ENCODE results near the gene STEAP4.

STEAP4 gene

GRCh38 chr7:88324699-88325098 is 18.0 kb upstream of the STEAP4 start:
- H3K27ac ChIP-seq: no peak overlapping the region
- no peak for TF ChIP-seq CTCF (conservative IDR thresholded peaks at IDR 0.05)

GRCh38 chr7:88322151-88322550 is 15.5 kb upstream of the STEAP4 start:
- H3K27ac ChIP-seq: peak overlapping the region; percentile 37
- TF ChIP-seq CTCF (conservative IDR thresholded peaks at IDR 0.05): no peak

- peak overlapping the region; percentile 37 for H3K27ac ChIP-seq
- TF ChIP-seq CTCF (conservative IDR thresholded peaks at IDR 0.05): no peak
These were observed 15.0 kb upstream of the STEAP4 start for GRCh38 chr7:88321694-88322093.

- no peak overlapping the region for H3K27ac ChIP-seq
- TF ChIP-seq CTCF (conservative IDR thresholded peaks at IDR 0.05): no peak
These were observed 11.5 kb upstream of the STEAP4 start for GRCh38 chr7:88318196-88318595.

- no peak overlapping the region for H3K27ac ChIP-seq
- no peak for TF ChIP-seq CTCF (conservative IDR thresholded peaks at IDR 0.05)
These were observed 10.7 kb upstream of the STEAP4 start for GRCh38 chr7:88317422-88317821.

- no peak overlapping the region for H3K27ac ChIP-seq
- no peak for TF ChIP-seq CTCF (conservative IDR thresholded peaks at IDR 0.05)
These were observed 9.8 kb upstream of the STEAP4 start for GRCh38 chr7:88316456-88316855.

- no peak overlapping the region for H3K27ac ChIP-seq
- no peak for TF ChIP-seq CTCF (conservative IDR thresholded peaks at IDR 0.05)
These were observed 8.8 kb upstream of the STEAP4 start for GRCh38 chr7:88315522-88315921.

GRCh38 chr7:88314061-88314491 is 7.4 kb upstream of the STEAP4 start:
- H3K27ac ChIP-seq: no peak overlapping the region
- no peak for TF ChIP-seq CTCF (conservative IDR thresholded peaks at IDR 0.05)

Measured in VCaP (cell line).